GM23338 (cell line): Measurements from ENCODE around the gene CST9L. TPM values are rescaled to one million over a fixed set of nuclear protein-coding genes. Genes with fewer than 3 reads are reported as not detected.

ENCODE experiments used
- ATAC-seq: fragments of 200-7000 bp; cut with Tn5 transposase; 3 replicates; pipeline ENCODE4 v1.9.1; 2020
- DNase-seq: peaks from one replicate; pipeline ENCODE4 v3.0.0-alpha.2; 2015; ENCODE audit warnings: low spot score
- H2AFZ ChIP-seq: fragments of 200-600 bp; sonication (generic); 2 replicates; pipeline ENCODE4 v1.8.0; 2016; ENCODE audit warnings: antibody characterized with exemption, mild to moderate bottlenecking, moderate library complexity
- H3F3A ChIP-seq: fragments of 200-600 bp; sonication (generic); replicated peaks from 2 replicates; pipeline ENCODE4 v1.8.0; 2017; ENCODE audit warnings: antibody characterized with exemption, mixed run types, low read depth
- H3K27ac ChIP-seq: fragments of 200-600 bp; sonication (generic); 2 replicates; pipeline ENCODE4 v1.6.1; 2016; ENCODE audit warnings: low read depth
- H3K27me3 ChIP-seq: fragments of 200-600 bp; sonication (generic); 2 replicates; pipeline ENCODE4 v1.8.0; 2016; ENCODE audit warnings: mild to moderate bottlenecking, mixed run types, moderate library complexity; ENCODE audit not compliant: insufficient read depth
- H3K36me3 ChIP-seq: fragments of 200-600 bp; sonication (generic); 2 replicates; pipeline ENCODE4 v1.8.0; 2016; ENCODE audit warnings: mild to moderate bottlenecking; ENCODE audit not compliant: insufficient read depth
- H3K4me1 ChIP-seq: fragments of 200-600 bp; sonication (generic); 2 replicates; pipeline ENCODE4 v1.8.0; 2016; ENCODE audit warnings: mild to moderate bottlenecking, moderate library complexity; ENCODE audit not compliant: insufficient read depth
- H3K4me2 ChIP-seq: fragments of 200-600 bp; sonication (generic); 2 replicates; pipeline ENCODE4 v1.7.1; 2017; ENCODE audit warnings: mixed run types
- H3K4me3 ChIP-seq: fragments of 200-600 bp; sonication (generic); 2 replicates; pipeline ENCODE4 v1.6.1; 2016; ENCODE audit warnings: mixed run types
- H3K79me2 ChIP-seq: fragments of 200-600 bp; sonication (generic); replicated peaks from 2 replicates; pipeline ENCODE4 v1.8.0; 2017; ENCODE audit warnings: mild to moderate bottlenecking; ENCODE audit not compliant: insufficient read depth
- H3K9me2 ChIP-seq: fragments of 200-600 bp; sonication (generic); 2 replicates; pipeline ENCODE4 v1.8.0; 2017; ENCODE audit not compliant: insufficient read depth
- H4K20me1 ChIP-seq: fragments of 200-600 bp; sonication (generic); replicated peaks from 2 replicates; pipeline ENCODE4 v1.8.0; 2017; ENCODE audit warnings: mild to moderate bottlenecking; ENCODE audit not compliant: insufficient read depth
- H3K27ac Mint-ChIP-seq: 2 replicates; pipeline ENCODE4 v1.8.0; 2020; ENCODE audit warnings: inconsistent platforms, mild to moderate bottlenecking, moderate library complexity, mixed read lengths
- H3K27me3 Mint-ChIP-seq: 3 replicates; pipeline ENCODE4 v1.8.0; 2022; ENCODE audit warnings: low read depth, mild to moderate bottlenecking, moderate library complexity, mixed read lengths, inconsistent platforms; ENCODE audit not compliant: insufficient read depth, poor library complexity
- H3K36me3 Mint-ChIP-seq: 3 replicates; pipeline ENCODE4 v1.8.0; 2021; ENCODE audit warnings: low read depth, mild to moderate bottlenecking, inconsistent platforms, moderate library complexity, mixed read lengths
- H3K4me1 Mint-ChIP-seq: 3 replicates; pipeline ENCODE4 v1.8.0; 2020; ENCODE audit warnings: mild to moderate bottlenecking, inconsistent platforms, mixed read lengths
- H3K4me3 Mint-ChIP-seq: 3 replicates; pipeline ENCODE4 v1.8.0; 2021; ENCODE audit warnings: moderate library complexity, mild to moderate bottlenecking, inconsistent platforms, mixed read lengths
- H3K9me3 Mint-ChIP-seq: 3 replicates; pipeline ENCODE4 v1.8.0; 2020; ENCODE audit warnings: moderate library complexity, mild to moderate bottlenecking, inconsistent platforms, mixed read lengths
- CREB1 ChIP-seq: fragments of 250-450 bp; sonication (Bioruptor Pico); IDR thresholded peaks from 2 replicates; pipeline ENCODE4 v1.5.0; 2020; ENCODE audit warnings: low read depth, mild to moderate bottlenecking, moderate library complexity
- CTCF ChIP-seq, 2 experiments: fragments of 200-600 bp in 1 of 2; sonication (generic) in 1 of 2; conservative IDR thresholded peaks; 2 replicates each; pipeline versions ENCODE4 v1.5.1 to v1.6.1; 2016 to 2017; ENCODE audit warnings: antibody characterized with exemption in 2 of 2, low read depth in 2 of 2, mild to moderate bottlenecking in 2 of 2, moderate library complexity in 1 of 2
- ETS1 ChIP-seq: IDR thresholded peaks from 2 replicates; pipeline ENCODE4 v1.6.1; 2016; ENCODE audit warnings: antibody characterized with exemption
- JUNB ChIP-seq: IDR thresholded peaks from one replicate; pipeline ENCODE4 v1.6.1; 2016; ENCODE audit warnings: antibody characterized with exemption; ENCODE audit not compliant: unreplicated experiment
- NANOG ChIP-seq: IDR thresholded peaks from 2 replicates; pipeline ENCODE4 v1.6.1; 2016; ENCODE audit warnings: antibody characterized with exemption, borderline replicate concordance
- POLR2AphosphoS5 ChIP-seq: IDR thresholded peaks from 2 replicates; pipeline ENCODE4 v1.6.1; 2016; ENCODE audit warnings: antibody characterized with exemption, low read depth
- REST ChIP-seq: IDR thresholded peaks from one replicate; pipeline ENCODE4 v1.6.1; 2018; ENCODE audit warnings: antibody characterized with exemption; ENCODE audit not compliant: unreplicated experiment
- STAT1 ChIP-seq: IDR thresholded peaks from one replicate; pipeline ENCODE4 v1.6.1; 2016; ENCODE audit warnings: antibody characterized with exemption; ENCODE audit not compliant: unreplicated experiment
- ZNF114 ChIP-seq: fragments of 250-450 bp; sonication (Bioruptor Pico); IDR thresholded peaks from 2 replicates; pipeline ENCODE4 v1.5.0; 2020; ENCODE audit warnings: mild to moderate bottlenecking, moderate library complexity
- ZNF331 ChIP-seq: fragments of 250-450 bp; sonication (Bioruptor Pico); IDR thresholded peaks from 2 replicates; pipeline ENCODE4 v1.5.0; 2020; ENCODE audit warnings: low read depth, mild to moderate bottlenecking, moderate library complexity
- polyA plus RNA-seq: library from polyadenylated mRNA; unstranded; fragments of >200 nt; fragmentation: Nextera tagmentation; extraction: Ambion mirVana; gene quantifications from 2 replicates; pipeline ENCODE4 v1.2.1, GENCODE V29; 2016
- total RNA-seq: library from RNA; depleted of rRNA; stranded (reverse); fragments of >200 nt; shearing (Covaris generic); gene quantifications from 2 replicates; pipeline ENCODE4 v1.2.3, GENCODE V29; 2014

The CST9L gene
- total and polyA plus RNA-seq, 2 experiments from 2014 or later: not detected

GRCh38 chr20:23587631-23588030 is 19.3 kb upstream of the CST9L start:
- Mint-ChIP-seq H3K36me3 (peaks cover 8% of the 10 kb centered on the region; the same call in 1 of the 3 replicates), H3K4me3 (no peak overlapping the region), H3K27ac (no peak overlapping the region), H3K9me3 (peaks cover 15% of the 10 kb centered on the region), H3K4me1 (peaks cover 16% of the 10 kb centered on the region), H3K27me3 (peaks cover 17% of the 10 kb centered on the region)
- TF ChIP-seq CTCF (conservative IDR thresholded peaks at IDR 0.05; ENCODE audit: low read depth in 2 of 2) (no peak), ETS1 (no peak), NANOG (no peak), ZNF331 (CRISPR knock-in tag) (no peak)
- Histone ChIP-seq H3K79me2 (no peaks in the 10 kb centered on the region), H3K4me3 (no peak overlapping the region), H3K9me2 (peaks cover 6% of the 10 kb centered on the region; the same call in 1 of the 2 replicates), H3K27ac (no peak overlapping the region), H3K4me1 (no peaks in the 10 kb centered on the region), H3K36me3 (no peaks in the 10 kb centered on the region), H4K20me1 (no peaks in the 10 kb centered on the region), H3F3A (no peaks in the 10 kb centered on the region), H3K4me2 (no peak overlapping the region), H2AFZ (no peak overlapping the region), H3K27me3 (no peaks in the 10 kb centered on the region; the same call in 1 of the 2 replicates)
- DNase-seq (no peak), ATAC-seq (no peak)

GRCh38 chr20:23586735-23587525 is 18.6 kb upstream of the CST9L start:
- H3K79me2 ChIP-seq: no peaks in the 10 kb centered on the region
- peaks cover 6% of the 10 kb centered on the region; the same call in 1 of the 2 replicates for H3K9me2 ChIP-seq
- Mint-ChIP-seq H3K27ac (no peak overlapping the region), H3K4me3 (no peak overlapping the region), H3K9me3 (peaks cover 18% of the 10 kb centered on the region), H3K27me3 (peaks cover 20% of the 10 kb centered on the region), H3K36me3 (peaks cover 10% of the 10 kb centered on the region; the same call in 1 of the 3 replicates), H3K4me1 (peaks cover 21% of the 10 kb centered on the region)
- H3K4me3 ChIP-seq: no peak overlapping the region
- H3K4me2 ChIP-seq: no peak overlapping the region
- no peaks in the 10 kb centered on the region; the same call in 1 of the 2 replicates for H3K27me3 ChIP-seq
- H4K20me1 ChIP-seq: no peaks in the 10 kb centered on the region
- ATAC-seq (no peak), DNase-seq (no peak)
- no peaks in the 10 kb centered on the region for H3K4me1 ChIP-seq
- H3F3A ChIP-seq: no peaks in the 10 kb centered on the region
- no peak overlapping the region for H2AFZ ChIP-seq
- no peak overlapping the region for H3K27ac ChIP-seq
- no peaks in the 10 kb centered on the region for H3K36me3 ChIP-seq
- TF ChIP-seq ZNF331 (CRISPR knock-in tag): no peak
- TF ChIP-seq CTCF (conservative IDR thresholded peaks at IDR 0.05; ENCODE audit: low read depth in 2 of 2): no peak
- TF ChIP-seq ZNF114 (CRISPR knock-in tag): no peak
- TF ChIP-seq JUNB: no peak
- no peak for TF ChIP-seq POLR2AphosphoS5
- no peak for TF ChIP-seq CREB1
- TF ChIP-seq STAT1: no peak
- TF ChIP-seq REST: no peak
